CD4-positive, alpha-beta T cell treated with Interferon alpha-2 for 1 hour (primary cell): ENCODE results near the gene CYB5R3.
"Not testable (repeated sequence)": the region's sequence is repeated elsewhere in the genome, so short reads cannot be mapped to it uniquely, and the experiment has no call there.

Experiments used
- DNase-seq, 2 donors: peaks; one replicate each; pipeline ENCODE4 v3.0.0-alpha.2; 2020 to 2022

The CYB5R3 gene

DNA sequence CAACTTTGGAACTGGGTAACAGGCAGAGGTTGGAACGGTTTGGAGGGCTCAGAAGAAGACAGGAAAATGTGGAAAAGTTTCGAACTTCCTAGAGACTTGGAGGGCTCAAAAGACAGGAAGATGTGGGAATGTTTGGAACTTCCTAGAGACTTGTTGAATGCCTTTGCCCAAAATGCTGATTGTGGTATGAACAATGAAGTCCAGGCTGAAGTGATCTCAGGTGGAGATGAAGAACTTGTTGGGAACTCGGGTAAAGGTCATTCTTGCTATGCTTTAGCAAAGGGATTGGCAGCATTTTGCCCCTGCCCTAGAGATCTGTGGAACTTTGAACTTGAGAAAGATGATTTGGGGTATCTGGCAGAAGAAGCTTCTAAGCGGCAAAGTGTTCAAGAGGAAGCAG, 28.7 kb upstream of the CYB5R3 start:
- DNase-seq, result not testable (repeated sequence)

DNA sequence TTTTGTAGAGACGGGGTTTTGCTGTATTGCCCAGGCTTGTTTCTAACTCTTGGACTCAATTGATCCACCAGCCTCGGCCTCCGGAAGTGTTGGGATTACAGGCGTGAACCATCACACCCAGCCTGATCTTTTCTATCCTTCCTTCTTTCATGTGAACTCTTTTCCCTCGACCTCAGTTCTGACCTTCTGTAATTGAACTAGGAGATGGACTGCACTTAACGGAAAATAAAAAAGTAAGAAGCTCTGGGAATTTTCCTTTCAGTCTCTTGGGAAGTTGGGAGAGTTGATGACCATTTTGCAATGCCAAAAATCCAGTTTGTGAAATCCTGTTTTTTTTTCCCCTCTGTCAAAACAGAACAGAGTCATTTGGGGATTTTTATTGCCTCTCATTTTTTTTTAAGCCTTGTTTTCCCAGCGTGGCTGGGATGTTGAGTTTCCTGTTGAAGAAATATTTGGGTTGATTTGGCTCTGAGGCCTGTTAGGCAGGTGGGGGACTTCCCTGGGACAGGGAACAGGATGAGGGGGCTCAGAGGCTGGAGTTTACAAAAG, 26.9 kb upstream of the CYB5R3 start:
- no peak for DNase-seq

- no peak for DNase-seq
Measured at GRCh38 chr22:42673898-42674401, 24.8 kb upstream of the CYB5R3 start.

- not testable (repeated sequence) for DNase-seq
Measured at GRCh38 chr22:42673071-42673470, 23.9 kb upstream of the CYB5R3 start.

DNA sequence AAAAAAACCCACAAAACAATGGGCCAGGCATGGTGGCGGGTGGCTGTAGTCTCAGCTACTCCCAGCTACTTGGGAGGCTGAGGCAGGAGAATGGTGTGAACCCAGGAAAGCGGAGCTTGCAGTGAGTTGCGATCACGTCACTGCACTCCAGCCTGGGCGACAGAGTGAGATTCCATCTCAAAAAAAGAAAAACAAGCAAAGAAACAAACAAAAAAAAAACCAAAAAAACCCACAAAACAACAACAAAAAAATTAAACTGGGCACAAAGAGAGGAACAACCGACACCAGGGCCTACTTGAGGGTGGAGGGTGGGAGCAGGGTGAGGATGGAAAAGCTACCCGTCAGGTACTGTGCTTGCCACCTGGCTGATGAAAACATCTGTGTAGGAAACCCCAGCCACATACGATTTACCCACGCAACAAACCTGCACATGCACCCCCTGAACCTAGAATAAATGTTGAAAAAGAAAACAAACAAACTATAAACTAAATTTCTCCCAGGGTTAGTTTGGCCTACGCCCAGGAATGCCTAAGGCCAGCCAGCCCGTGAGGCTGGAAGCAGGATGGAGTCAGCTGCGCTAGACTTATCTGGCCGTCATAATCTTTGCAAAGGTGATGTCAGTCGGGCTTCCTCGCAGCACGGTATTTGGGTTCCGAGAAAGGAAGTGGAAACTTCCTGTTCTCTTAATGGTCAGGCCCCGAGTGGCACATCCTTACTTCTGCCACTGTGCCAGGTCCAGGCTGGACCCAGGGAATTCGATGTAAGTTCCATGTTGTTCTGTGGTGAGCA, 21.9 kb upstream of the CYB5R3 start:
- DNase-seq, result peak; percentile 13 to 15

GRCh38 chr22:42670046-42670445, 20.9 kb upstream of the CYB5R3 start:
- no peak for DNase-seq

DNA sequence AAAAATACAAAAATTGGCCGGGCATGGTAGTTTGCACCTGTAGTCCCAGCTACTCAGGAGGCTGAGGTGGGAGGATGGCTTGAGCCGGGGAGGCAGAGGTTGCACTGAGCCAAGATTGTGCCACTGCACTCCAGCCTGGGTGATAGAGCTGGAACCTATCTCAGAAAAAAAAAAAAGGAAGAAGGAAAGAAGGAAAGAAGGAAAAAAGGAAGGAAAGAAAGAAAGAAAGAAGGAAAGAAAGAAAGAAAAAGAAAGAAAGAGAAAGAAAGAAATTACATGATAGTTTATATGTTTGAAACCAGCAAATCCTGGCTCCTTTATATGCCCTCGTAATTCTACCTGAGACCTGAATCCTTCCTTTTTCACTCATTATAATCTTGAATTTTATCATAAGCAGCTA, 17.2 kb upstream of the CYB5R3 start:
- not testable (repeated sequence) for DNase-seq

DNA sequence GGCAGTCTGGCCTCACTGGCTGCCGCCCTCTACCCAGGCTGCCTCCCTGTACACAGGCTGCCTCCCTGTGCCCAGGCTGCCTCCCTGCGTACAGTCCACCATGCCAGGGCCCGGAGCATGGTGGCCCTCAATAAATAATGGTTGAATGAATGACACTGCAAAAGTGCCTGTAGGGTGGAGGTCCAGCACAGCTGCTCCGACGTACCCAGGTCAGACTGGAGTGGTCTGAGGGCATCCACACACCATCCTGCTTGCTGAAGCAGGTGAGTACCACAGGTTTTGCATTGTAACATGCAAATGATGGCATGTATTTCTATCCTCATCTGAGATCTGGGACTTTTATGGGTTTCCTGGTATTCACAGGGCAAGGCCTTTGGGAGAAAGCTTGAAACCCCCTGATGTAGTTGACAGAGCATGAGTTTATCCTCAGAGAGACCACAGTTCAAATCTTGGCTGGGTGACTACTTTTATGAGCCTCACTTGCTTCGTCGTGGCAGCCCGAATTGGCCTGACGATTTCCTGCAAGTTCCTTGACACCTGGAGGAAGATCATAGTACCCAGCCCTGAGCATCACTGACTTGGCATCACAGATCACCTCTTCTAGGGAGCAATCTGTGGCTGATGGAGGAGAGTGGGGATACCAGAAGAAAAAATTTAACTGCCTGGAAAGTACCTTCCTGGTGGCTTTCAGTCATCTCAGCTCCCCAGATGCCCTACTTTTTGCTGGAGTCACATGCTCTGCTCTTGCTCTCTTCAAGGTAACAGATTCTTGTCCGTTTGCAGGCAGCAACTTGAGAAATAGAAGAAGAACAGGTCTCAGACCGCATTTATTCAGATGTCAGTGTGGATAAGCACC, 16.0 kb upstream of the CYB5R3 start:
- no peak for DNase-seq

- peak; percentile 72 to 82 for DNase-seq
Measured at GRCh38 chr22:42661985-42662831, 13.0 kb upstream of the CYB5R3 start.

GRCh38 chr22:42656578-42656977, 7.4 kb upstream of the CYB5R3 start:
- no peak for DNase-seq

- DNase-seq, result peak in 1 of 2 donors; percentile 65
Measured at GRCh38 chr22:42655693-42656092, 6.5 kb upstream of the CYB5R3 start.

DNA sequence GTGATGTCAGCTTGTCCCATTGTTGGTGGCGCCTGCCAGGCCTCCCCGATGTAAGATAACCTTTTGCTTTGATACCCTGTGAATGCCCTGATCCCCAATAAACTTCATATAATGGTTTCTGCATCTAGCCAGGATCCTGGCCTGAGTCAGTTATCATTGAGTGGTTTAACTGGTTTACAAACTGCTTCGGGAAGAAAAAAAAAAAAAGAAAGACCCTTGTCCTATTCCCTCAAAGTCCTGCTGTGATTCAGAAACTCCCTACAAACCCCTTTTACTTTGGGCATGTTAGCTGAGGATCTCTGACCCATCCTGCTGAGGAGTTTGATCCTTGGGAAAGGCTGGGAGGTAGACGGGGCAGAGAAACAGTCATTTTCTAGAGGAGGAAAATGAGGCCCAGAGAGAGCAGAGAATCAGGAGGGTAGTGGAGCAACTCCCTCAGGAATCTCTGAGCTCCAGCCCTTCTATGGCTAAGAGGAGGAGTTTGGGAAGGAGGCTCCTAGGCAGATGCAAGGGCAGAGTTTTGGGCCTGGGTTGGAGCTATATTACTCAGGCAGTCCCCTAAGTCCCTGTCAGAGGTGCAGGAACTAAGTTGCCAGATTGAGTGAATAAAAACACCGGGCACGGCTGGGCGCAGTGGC, 5.4 kb upstream of the CYB5R3 start:
- no peak for DNase-seq

DNA sequence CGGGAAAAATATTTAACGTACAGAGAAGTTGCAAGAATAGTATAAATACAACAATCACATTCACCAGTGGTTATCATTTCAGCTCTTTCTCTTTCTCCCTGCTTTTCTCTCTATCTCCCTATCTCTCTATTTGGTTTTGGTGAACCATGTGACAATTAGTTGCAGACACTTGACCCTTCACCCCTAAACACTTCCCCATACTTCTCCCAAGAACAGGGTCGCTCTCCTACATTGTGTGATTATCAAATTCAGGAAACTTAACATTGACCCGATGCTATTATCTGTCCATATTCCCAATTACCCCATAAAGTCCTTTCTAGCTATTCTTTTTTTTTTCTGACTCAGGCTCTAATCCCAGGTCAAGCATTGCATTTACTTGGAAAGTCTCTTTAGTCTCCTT, 4.8 kb upstream of the CYB5R3 start:
- no peak for DNase-seq

DNA sequence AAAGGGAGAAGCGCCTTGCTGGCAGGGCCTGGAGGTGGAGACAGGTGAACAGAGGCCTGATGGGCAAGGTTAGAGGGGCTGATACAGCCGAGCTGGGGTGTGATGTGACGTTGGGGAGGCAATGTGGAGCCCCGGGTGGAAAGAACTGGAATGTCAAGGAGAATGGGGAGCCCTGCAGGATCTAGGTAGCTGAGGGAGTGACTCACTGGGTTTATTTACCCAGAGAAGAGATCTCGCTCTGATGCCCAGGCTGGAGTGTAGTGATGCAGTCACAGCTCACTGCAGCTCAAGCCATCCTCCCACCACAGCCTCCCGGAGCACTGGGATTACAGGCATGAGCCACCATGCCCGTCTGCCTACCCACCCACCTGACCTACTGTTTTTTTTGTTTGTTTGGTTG, 1.9 kb upstream of the CYB5R3 start:
- DNase-seq, result no peak

DNA sequence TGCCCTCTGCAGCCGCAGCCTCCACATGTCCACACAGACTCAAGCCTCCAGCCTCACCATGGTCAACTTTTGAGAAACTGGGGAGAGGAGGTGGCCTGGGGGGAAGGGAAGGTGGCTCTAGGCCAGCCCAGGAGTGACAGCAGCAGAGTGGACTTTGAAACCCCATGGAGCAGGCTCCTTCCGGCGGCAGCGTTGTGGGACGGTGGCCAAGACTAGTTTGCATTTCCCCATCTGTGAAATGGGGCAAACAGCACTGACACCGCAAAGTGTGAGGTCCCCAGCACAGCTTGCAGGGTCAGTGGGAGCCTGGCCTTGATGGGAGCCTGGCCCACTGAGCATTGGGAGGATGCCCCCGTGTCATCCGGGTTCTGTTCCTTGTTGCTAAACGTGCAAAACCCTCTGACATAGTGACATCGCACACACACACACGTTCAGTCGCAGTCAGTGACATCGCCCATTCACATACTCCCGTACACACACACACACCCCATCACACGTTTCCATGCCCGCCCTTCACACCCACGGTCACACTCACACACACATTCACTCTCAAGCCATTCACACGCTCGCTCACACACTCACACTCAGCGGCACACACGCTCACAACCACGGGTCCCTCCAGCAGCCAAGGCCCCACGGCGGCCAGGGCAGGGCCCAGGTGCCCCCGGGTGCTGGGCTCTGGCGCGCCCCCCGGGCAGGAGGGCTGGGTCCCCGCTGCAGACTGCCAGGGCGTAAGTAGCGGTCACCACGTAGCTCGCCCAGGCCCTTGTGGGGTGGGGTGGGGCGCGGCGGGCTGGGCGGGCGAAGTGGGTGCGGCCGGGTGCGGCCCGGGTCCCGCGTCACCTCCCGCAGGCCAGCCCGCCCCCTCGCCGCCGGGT, 585 bp downstream of the CYB5R3 start:
- peak in 1 of 2 donors; percentile 39 for DNase-seq

- no peak for DNase-seq
Measured at GRCh38 chr22:42648017-42648367, 1.2 kb downstream of the CYB5R3 start.

DNA sequence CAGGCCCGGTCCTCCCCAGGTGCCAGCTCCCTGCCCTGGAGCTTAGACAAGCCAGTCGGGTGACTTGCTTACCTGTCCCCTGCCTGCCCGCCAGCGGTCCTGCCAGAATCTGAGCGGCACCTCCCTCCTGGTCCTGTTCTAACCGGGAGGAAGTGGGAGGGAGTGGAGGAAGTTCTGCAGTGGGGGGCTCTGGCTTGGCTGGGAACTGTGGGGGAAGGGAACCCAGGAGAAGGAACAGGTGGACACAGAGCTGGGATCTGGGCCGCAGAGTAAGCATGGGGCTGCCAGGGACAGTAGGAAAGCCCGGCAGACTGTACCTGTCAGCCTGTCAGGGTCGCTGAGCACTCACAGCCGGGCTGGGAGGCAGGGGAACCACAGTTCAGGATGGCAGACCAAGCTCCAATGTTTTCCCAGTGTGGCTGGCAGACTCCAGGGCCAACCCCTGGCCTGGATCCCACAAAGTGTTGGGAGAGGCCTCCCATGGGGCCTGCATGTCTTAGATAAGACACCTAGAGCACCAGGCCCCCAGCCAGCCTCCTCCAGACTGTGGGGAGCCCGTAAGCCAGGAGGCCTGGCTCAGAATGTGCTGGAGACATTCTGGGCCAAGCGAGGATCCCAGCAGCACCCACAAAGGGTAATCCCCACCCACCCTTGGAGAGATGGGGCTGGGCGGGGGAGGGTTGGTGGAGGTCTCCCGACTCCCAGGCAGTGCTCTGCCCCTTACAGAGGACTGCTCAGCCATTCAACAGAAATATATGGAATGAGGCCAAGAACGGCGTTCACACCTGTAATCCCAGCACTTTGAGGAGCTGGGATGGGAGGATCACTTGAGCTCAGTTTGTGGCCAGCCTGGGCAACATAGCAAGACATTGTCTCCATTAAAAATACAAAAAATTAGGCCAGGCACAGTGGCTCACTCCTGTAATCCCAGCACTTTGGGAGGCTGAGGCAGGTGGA, 2.3 kb downstream of the CYB5R3 start:
- no peak for DNase-seq

DNA sequence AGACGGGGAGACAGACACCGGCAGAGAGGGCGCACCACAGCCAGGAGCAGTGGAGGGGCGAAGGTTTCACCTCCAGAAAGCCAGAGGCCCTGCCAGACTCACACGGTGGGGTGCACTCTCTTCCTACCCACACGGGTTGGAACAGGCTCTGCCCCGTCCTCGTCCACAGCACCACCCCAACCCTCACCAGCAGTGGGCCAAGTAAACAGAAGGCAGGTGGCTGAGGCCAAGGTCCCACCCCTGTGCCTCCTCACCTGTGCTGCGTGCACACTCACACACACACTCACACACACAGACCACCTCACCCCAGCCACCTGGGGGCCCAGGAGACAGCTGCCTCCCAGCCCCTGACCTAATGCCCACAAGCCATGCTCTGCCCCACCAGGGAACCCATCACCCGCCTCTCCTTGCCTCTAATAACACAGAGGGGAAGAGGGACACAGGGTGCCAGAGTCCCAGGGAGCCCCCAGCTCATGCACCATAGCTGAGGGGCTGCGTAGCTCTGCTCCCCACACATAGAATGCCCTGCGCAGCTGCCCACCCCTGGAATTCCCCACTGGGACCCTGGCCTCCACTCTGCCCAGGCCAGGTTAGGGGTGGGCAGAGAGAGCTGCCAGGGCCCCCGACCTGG, 3.1 kb downstream of the CYB5R3 start:
- DNase-seq, result no peak

DNA sequence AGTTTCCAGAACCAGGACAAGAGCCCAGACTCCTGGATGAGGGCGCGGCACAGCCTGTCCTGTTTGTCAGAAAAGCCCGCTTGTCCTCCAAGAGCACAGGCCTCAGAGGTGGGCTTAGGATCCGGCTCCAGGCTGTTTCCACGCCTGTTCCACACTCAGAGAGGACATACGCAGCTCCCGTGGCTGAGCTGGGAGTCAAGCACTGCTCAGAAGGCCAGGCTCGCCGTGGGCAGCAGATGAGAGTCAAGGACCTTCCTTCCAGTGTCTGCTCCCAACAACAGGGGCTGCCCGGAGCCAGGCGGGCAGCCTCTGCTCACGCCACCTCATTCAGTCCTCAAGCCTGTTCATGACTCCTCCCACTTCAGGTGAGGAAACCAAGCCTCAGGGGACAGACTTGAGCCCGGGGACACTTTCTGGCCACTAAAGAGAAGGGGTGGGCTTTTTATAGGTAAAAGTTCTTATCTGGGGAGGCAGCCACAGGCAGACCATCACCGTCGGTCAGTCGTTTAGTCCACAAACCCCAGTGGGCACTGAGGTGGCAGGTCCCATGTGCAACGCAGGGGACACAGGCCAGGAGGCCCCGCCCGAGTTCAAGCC, 3.8 kb downstream of the CYB5R3 start:
- DNase-seq, result no peak
